Measurements from ENCODE around the gene SAG.

SAG gene

GRCh38 chr2:233289648-233290047 lies 18.0 kb upstream of the SAG start:
- Histone ChIP-seq H3K27me3 (ENCODE audit: control insufficient read depth, insufficient read depth, low read length) (no peaks in the 10 kb centered on the region), H3K9me3 (replicated peaks; ENCODE audit: low read length) (no peaks in the 10 kb centered on the region), H3K36me3 (ENCODE audit: insufficient read depth, low read length) (peaks cover 83% of the 10 kb centered on the region), H3K9ac (ENCODE audit: low read depth, low read length) (no peak overlapping the region), H3K4me1 (ENCODE audit: control insufficient read depth, insufficient read depth, low read length) (no peaks in the 10 kb centered on the region), H3K4me2 (ENCODE audit: low read length) (no peak overlapping the region), H3K4me3 (ENCODE audit: low read length) (no peak overlapping the region)

- no peak overlapping the region for H3K4me3 ChIP-seq (ENCODE audit: low read length)
- peaks cover 83% of the 10 kb centered on the region for H3K36me3 ChIP-seq (ENCODE audit: insufficient read depth, low read length)
- H3K4me1 ChIP-seq (ENCODE audit: control insufficient read depth, insufficient read depth, low read length): no peaks in the 10 kb centered on the region
Measured at GRCh38 chr2:233290051-233290845, 17.4 kb upstream of the SAG start.

GRCh38 chr2:233295891-233296290 lies 11.7 kb upstream of the SAG start:
- Histone ChIP-seq H3K27me3 (ENCODE audit: control insufficient read depth, insufficient read depth, low read length) (no peaks in the 10 kb centered on the region), H3K36me3 (ENCODE audit: insufficient read depth, low read length) (peaks cover 52% of the 10 kb centered on the region), H3K4me1 (ENCODE audit: control insufficient read depth, insufficient read depth, low read length) (no peaks in the 10 kb centered on the region), H3K4me3 (ENCODE audit: low read length) (no peak overlapping the region), H3K4me2 (ENCODE audit: low read length) (no peak overlapping the region), H3K9ac (ENCODE audit: low read depth, low read length) (no peak overlapping the region), H3K9me3 (replicated peaks; ENCODE audit: low read length) (no peaks in the 10 kb centered on the region)

More at GRCh38 chr2:233290051-233290845, 17.4 kb upstream of the SAG start:
- no peak overlapping the region for H3K9ac ChIP-seq (ENCODE audit: low read depth, low read length)
- no peaks in the 10 kb centered on the region for H3K27me3 ChIP-seq (ENCODE audit: control insufficient read depth, insufficient read depth, low read length)
- H3K4me2 ChIP-seq (ENCODE audit: low read length): no peak overlapping the region
- no peaks in the 10 kb centered on the region for H3K9me3 ChIP-seq (replicated peaks; ENCODE audit: low read length)

- Histone ChIP-seq H3K4me1 (ENCODE audit: control insufficient read depth, insufficient read depth, low read length) (no peaks in the 10 kb centered on the region), H3K9ac (ENCODE audit: low read depth, low read length) (no peak overlapping the region), H3K9me3 (replicated peaks; ENCODE audit: low read length) (no peaks in the 10 kb centered on the region), H3K4me3 (ENCODE audit: low read length) (no peak overlapping the region), H3K4me2 (ENCODE audit: low read length) (no peak overlapping the region), H3K27me3 (ENCODE audit: control insufficient read depth, insufficient read depth, low read length) (no peaks in the 10 kb centered on the region), H3K36me3 (ENCODE audit: insufficient read depth, low read length) (peaks cover 40% of the 10 kb centered on the region)
Measured at GRCh38 chr2:233297076-233297475, 10.5 kb upstream of the SAG start.

- H3K27me3 ChIP-seq (ENCODE audit: control insufficient read depth, insufficient read depth, low read length): no peaks in the 10 kb centered on the region
- H3K4me2 ChIP-seq (ENCODE audit: low read length): no peak overlapping the region
- no peaks in the 10 kb centered on the region for H3K9me3 ChIP-seq (replicated peaks; ENCODE audit: low read length)
- no peak overlapping the region for H3K9ac ChIP-seq (ENCODE audit: low read depth, low read length)
- no peaks in the 10 kb centered on the region for H3K4me1 ChIP-seq (ENCODE audit: control insufficient read depth, insufficient read depth, low read length)
- H3K4me3 ChIP-seq (ENCODE audit: low read length): no peak overlapping the region
- H3K36me3 ChIP-seq (ENCODE audit: insufficient read depth, low read length): peaks cover 11% of the 10 kb centered on the region
Measured at GRCh38 chr2:233300401-233300800, 7.2 kb upstream of the SAG start.

GRCh38 chr2:233301248-233301647 lies 6.4 kb upstream of the SAG start:
- H3K9me3 ChIP-seq (replicated peaks; ENCODE audit: low read length): no peaks in the 10 kb centered on the region
- no peaks in the 10 kb centered on the region for H3K4me1 ChIP-seq (ENCODE audit: control insufficient read depth, insufficient read depth, low read length)
- no peak overlapping the region for H3K4me2 ChIP-seq (ENCODE audit: low read length)
- H3K9ac ChIP-seq (ENCODE audit: low read depth, low read length): no peak overlapping the region
- H3K36me3 ChIP-seq (ENCODE audit: insufficient read depth, low read length): peaks cover 3% of the 10 kb centered on the region
- no peak overlapping the region for H3K4me3 ChIP-seq (ENCODE audit: low read length)
- H3K27me3 ChIP-seq (ENCODE audit: control insufficient read depth, insufficient read depth, low read length): no peaks in the 10 kb centered on the region

GRCh38 chr2:233301811-233302210 lies 5.8 kb upstream of the SAG start:
- H3K36me3 ChIP-seq (ENCODE audit: insufficient read depth, low read length): no peaks in the 10 kb centered on the region
- no peak overlapping the region for H3K4me3 ChIP-seq (ENCODE audit: low read length)
- no peaks in the 10 kb centered on the region for H3K4me1 ChIP-seq (ENCODE audit: control insufficient read depth, insufficient read depth, low read length)
- no peaks in the 10 kb centered on the region for H3K9me3 ChIP-seq (replicated peaks; ENCODE audit: low read length)
- no peaks in the 10 kb centered on the region for H3K27me3 ChIP-seq (ENCODE audit: control insufficient read depth, insufficient read depth, low read length)
- no peak overlapping the region for H3K9ac ChIP-seq (ENCODE audit: low read depth, low read length)
- H3K4me2 ChIP-seq (ENCODE audit: low read length): no peak overlapping the region

GRCh38 chr2:233303252-233303651 lies 4.4 kb upstream of the SAG start:
- no peaks in the 10 kb centered on the region for H3K9me3 ChIP-seq (replicated peaks; ENCODE audit: low read length)
- no peak overlapping the region for H3K4me2 ChIP-seq (ENCODE audit: low read length)
- no peak overlapping the region for H3K9ac ChIP-seq (ENCODE audit: low read depth, low read length)
- H3K27me3 ChIP-seq (ENCODE audit: control insufficient read depth, insufficient read depth, low read length): no peaks in the 10 kb centered on the region
- no peaks in the 10 kb centered on the region for H3K4me1 ChIP-seq (ENCODE audit: control insufficient read depth, insufficient read depth, low read length)
- no peaks in the 10 kb centered on the region for H3K36me3 ChIP-seq (ENCODE audit: insufficient read depth, low read length)
- no peak overlapping the region for H3K4me3 ChIP-seq (ENCODE audit: low read length)

GRCh38 chr2:233311241-233311926 lies 3.8 kb downstream of the SAG start:
- Histone ChIP-seq H3K36me3 (ENCODE audit: insufficient read depth, low read length) (no peaks in the 10 kb centered on the region), H3K9me3 (replicated peaks; ENCODE audit: low read length) (no peaks in the 10 kb centered on the region), H3K9ac (ENCODE audit: low read depth, low read length) (no peak overlapping the region), H3K4me1 (ENCODE audit: control insufficient read depth, insufficient read depth, low read length) (no peaks in the 10 kb centered on the region), H3K4me2 (ENCODE audit: low read length) (no peak overlapping the region), H3K4me3 (ENCODE audit: low read length) (no peak overlapping the region), H3K27me3 (ENCODE audit: control insufficient read depth, insufficient read depth, low read length) (peaks cover 16% of the 10 kb centered on the region)

GRCh38 chr2:233312874-233313273 lies 5.3 kb downstream of the SAG start:
- no peaks in the 10 kb centered on the region for H3K36me3 ChIP-seq (ENCODE audit: insufficient read depth, low read length)
- no peaks in the 10 kb centered on the region for H3K9me3 ChIP-seq (replicated peaks; ENCODE audit: low read length)
- H3K4me3 ChIP-seq (ENCODE audit: low read length): no peak overlapping the region
- peaks cover 16% of the 10 kb centered on the region for H3K27me3 ChIP-seq (ENCODE audit: control insufficient read depth, insufficient read depth, low read length)
- no peak overlapping the region for H3K9ac ChIP-seq (ENCODE audit: low read depth, low read length)
- no peaks in the 10 kb centered on the region for H3K4me1 ChIP-seq (ENCODE audit: control insufficient read depth, insufficient read depth, low read length)
- H3K4me2 ChIP-seq (ENCODE audit: low read length): no peak overlapping the region

GRCh38 chr2:233314180-233314925 lies 6.7 kb downstream of the SAG start:
- H3K27me3 ChIP-seq (ENCODE audit: control insufficient read depth, insufficient read depth, low read length): peaks cover 25% of the 10 kb centered on the region
- no peaks in the 10 kb centered on the region for H3K4me1 ChIP-seq (ENCODE audit: control insufficient read depth, insufficient read depth, low read length)
- H3K9ac ChIP-seq (ENCODE audit: low read depth, low read length): no peak overlapping the region
- H3K36me3 ChIP-seq (ENCODE audit: insufficient read depth, low read length): no peaks in the 10 kb centered on the region
- H3K9me3 ChIP-seq (replicated peaks; ENCODE audit: low read length): no peaks in the 10 kb centered on the region
- H3K4me2 ChIP-seq (ENCODE audit: low read length): no peak overlapping the region
- H3K4me3 ChIP-seq (ENCODE audit: low read length): no peak overlapping the region
